ENCODE results near the gene LIX1L.

LIX1L gene

GRCh38 chr1:145993618-145994390, 36.0 kb upstream of the LIX1L start:
- FAIRE-seq (no peak), DNase-seq (ENCODE audit: insufficient read length) (no peak)
- TF ChIP-seq POLR2A (IDR thresholded peaks at IDR 0.05; ENCODE audit: low read depth, low read length) (peak; percentile 48; the same call in 1 of the 2 replicates), TAF1 (IDR thresholded peaks at IDR 0.05; ENCODE audit: borderline replicate concordance, low read depth, low read length) (no peak)

GRCh38 chr1:145992958-145993617, 35.3 kb upstream of the LIX1L start:
- DNase-seq (ENCODE audit: insufficient read length) (no peak), FAIRE-seq (no peak)
- no peak for TF ChIP-seq TAF1 (IDR thresholded peaks at IDR 0.05; ENCODE audit: borderline replicate concordance, low read depth, low read length)
- TF ChIP-seq POLR2AphosphoS5 (IDR thresholded peaks at IDR 0.05; ENCODE audit: low read depth, low read length) = no peak
- no peak for TF ChIP-seq POLR2A (IDR thresholded peaks at IDR 0.05; ENCODE audit: low read depth, low read length)

- FAIRE-seq = no peak
- DNase-seq (ENCODE audit: insufficient read length) = no peak
- peak; percentile 52; the same call in 1 of the 2 replicates for TF ChIP-seq POLR2A (IDR thresholded peaks at IDR 0.05; ENCODE audit: low read depth, low read length)
- peak; percentile 67; the same call in 1 of the 2 replicates for TF ChIP-seq POLR2AphosphoS5 (IDR thresholded peaks at IDR 0.05; ENCODE audit: low read depth, low read length)
- TF ChIP-seq TAF1 (IDR thresholded peaks at IDR 0.05; ENCODE audit: borderline replicate concordance, low read depth, low read length) = no peak
These were observed 34.7 kb upstream of the LIX1L start for GRCh38 chr1:145992502-145992936.

GRCh38 chr1:145991735-145992412, 34.1 kb upstream of the LIX1L start:
- TF ChIP-seq POLR2A (IDR thresholded peaks at IDR 0.05; ENCODE audit: low read depth, low read length) (peak; percentile 94), POLR2AphosphoS5 (IDR thresholded peaks at IDR 0.05; ENCODE audit: low read depth, low read length) (peak; percentile 97), TAF1 (IDR thresholded peaks at IDR 0.05; ENCODE audit: borderline replicate concordance, low read depth, low read length) (no peak)
- FAIRE-seq = no peak
- DNase-seq (ENCODE audit: insufficient read length) = no peak

GRCh38 chr1:145990249-145990855, 32.5 kb upstream of the LIX1L start:
- TF ChIP-seq POLR2A (IDR thresholded peaks at IDR 0.05; ENCODE audit: low read depth, low read length) (no peak; the same call in 1 of the 2 replicates), POLR2AphosphoS5 (IDR thresholded peaks at IDR 0.05; ENCODE audit: low read depth, low read length) (no peak), TAF1 (IDR thresholded peaks at IDR 0.05; ENCODE audit: borderline replicate concordance, low read depth, low read length) (no peak)
- DNase-seq (ENCODE audit: insufficient read length) = no peak
- no peak for FAIRE-seq

- DNase-seq (ENCODE audit: insufficient read length) (no peak), FAIRE-seq (no peak)
- TF ChIP-seq TAF1 (IDR thresholded peaks at IDR 0.05; ENCODE audit: borderline replicate concordance, low read depth, low read length) (no peak), POLR2A (IDR thresholded peaks at IDR 0.05; ENCODE audit: low read depth, low read length) (no peak), POLR2AphosphoS5 (IDR thresholded peaks at IDR 0.05; ENCODE audit: low read depth, low read length) (no peak)
These were observed 31.0 kb upstream of the LIX1L start for GRCh38 chr1:145988773-145989172.

- no peak for FAIRE-seq
- no peak for DNase-seq (ENCODE audit: insufficient read length)
These were observed 30.1 kb upstream of the LIX1L start for GRCh38 chr1:145987926-145988325.

GRCh38 chr1:145986551-145986950, 28.7 kb upstream of the LIX1L start:
- no peak for TF ChIP-seq POLR2AphosphoS5 (IDR thresholded peaks at IDR 0.05; ENCODE audit: low read depth, low read length)
- no peak for TF ChIP-seq TAF1 (IDR thresholded peaks at IDR 0.05; ENCODE audit: borderline replicate concordance, low read depth, low read length)
- no peak for TF ChIP-seq POLR2A (IDR thresholded peaks at IDR 0.05; ENCODE audit: low read depth, low read length)
- DNase-seq (ENCODE audit: insufficient read length) (no peak), FAIRE-seq (no peak)

More at GRCh38 chr1:145987926-145988325, 30.1 kb upstream of the LIX1L start:
- TF ChIP-seq POLR2A (IDR thresholded peaks at IDR 0.05; ENCODE audit: low read depth, low read length) (no peak), TAF1 (IDR thresholded peaks at IDR 0.05; ENCODE audit: borderline replicate concordance, low read depth, low read length) (no peak), POLR2AphosphoS5 (IDR thresholded peaks at IDR 0.05; ENCODE audit: low read depth, low read length) (no peak)

GRCh38 chr1:145985502-145986439, 28.0 kb upstream of the LIX1L start:
- FAIRE-seq (no peak), DNase-seq (ENCODE audit: insufficient read length) (no peak)
- TF ChIP-seq POLR2A (IDR thresholded peaks at IDR 0.05; ENCODE audit: low read depth, low read length) (no peak), TAF1 (IDR thresholded peaks at IDR 0.05; ENCODE audit: borderline replicate concordance, low read depth, low read length) (no peak), POLR2AphosphoS5 (IDR thresholded peaks at IDR 0.05; ENCODE audit: low read depth, low read length) (no peak)

- FAIRE-seq (no peak), DNase-seq (ENCODE audit: insufficient read length) (no peak)
- TF ChIP-seq TAF1 (IDR thresholded peaks at IDR 0.05; ENCODE audit: borderline replicate concordance, low read depth, low read length) (no peak), POLR2A (IDR thresholded peaks at IDR 0.05; ENCODE audit: low read depth, low read length) (no peak), POLR2AphosphoS5 (IDR thresholded peaks at IDR 0.05; ENCODE audit: low read depth, low read length) (no peak)
These were observed 27.3 kb upstream of the LIX1L start for GRCh38 chr1:145985129-145985501.

Measured in GM12892 (cell line).